Measurements from ENCODE around the gene SLC9A9.

The SLC9A9 gene

DNA sequence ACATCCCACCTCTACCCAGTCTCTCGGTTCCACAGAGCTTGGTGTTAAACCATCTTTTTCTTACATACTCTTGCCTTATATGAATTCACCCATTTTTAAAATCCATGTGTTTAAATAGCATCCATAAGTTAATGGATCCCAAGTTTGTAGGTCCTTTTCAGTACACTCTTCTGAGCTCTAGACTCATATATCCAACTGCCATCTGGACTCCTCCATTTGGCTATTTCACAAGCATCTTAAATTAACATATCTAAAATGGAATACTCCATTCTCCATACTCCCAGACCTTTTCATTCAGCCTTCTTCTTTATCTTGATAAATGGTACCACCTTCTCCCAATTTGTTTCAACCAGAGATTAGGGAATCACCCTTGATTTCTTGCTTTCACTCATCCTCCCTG lies 615.3 kb downstream of the SLC9A9 start:
- no peak for DNase-seq

DNA sequence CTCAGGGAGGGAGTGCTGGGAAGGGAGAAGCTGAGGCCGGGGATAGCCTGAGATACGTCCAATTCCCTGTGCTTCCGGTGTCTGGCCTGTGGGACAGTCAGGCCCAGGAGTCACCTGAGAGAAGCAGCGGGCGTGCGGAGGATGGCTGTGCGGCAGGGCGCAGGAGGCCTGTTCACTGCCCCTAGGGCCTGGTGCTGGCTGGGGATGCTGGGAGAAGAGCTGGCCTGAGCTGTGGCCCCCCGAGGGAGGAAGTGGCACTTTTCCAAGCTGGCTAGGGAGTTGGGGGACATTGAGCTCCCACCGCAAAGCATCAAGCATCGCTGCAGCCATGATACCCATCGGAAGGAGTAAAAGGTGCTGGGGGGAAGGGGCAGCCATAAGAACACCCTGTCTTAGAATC lies 619.9 kb downstream of the SLC9A9 start:
- no peak for DNase-seq

DNA sequence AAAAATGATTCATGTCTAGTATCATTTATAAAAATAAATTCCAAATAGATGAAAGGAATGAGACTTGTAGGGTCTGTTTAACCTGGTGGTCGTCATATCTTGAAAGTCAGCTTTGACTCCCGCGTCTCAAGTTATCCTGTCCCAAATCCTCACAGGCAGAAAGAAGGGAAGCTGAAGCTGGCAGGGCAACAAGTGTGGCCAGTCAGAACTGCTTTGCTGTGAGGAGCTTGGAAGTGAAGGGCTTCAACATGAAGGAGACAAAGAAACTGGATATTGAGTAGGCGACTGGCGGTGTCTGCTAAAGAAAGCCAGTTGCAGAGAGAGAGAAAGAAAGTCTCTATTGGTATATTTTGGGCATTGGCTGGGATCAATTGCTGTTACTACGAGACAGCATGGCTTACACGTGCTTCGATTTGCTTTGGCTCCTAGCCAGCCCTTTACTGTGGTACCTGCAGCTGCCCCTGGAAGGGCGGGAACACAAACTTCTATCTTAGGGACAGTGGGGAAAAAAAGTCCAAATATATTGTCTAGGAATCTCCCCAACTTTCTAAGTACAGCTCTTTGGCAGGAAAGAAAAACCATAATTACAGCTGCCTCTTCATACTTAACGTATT lies 621.5 kb downstream of the SLC9A9 start:
- no peak for DNase-seq

DNA sequence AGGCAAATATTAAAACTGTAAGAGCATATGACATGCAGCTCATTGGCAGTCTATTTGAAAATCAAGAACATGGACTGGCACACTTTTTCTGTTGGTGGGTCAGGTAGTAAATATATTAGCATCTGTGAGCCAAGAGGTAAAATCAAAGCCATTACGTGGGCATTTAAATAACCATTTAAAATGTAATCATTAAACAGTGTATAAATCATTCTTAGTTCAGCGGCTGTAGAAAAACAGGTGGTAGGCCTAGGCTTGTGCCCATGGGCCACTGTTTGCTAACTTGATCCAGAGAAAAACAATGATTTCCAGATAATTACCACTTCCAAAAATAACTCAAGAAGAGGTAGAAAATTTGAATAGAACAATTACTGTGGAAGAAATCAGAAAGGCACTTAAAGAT lies 623.6 kb downstream of the SLC9A9 start:
- no peak for DNase-seq

DNA sequence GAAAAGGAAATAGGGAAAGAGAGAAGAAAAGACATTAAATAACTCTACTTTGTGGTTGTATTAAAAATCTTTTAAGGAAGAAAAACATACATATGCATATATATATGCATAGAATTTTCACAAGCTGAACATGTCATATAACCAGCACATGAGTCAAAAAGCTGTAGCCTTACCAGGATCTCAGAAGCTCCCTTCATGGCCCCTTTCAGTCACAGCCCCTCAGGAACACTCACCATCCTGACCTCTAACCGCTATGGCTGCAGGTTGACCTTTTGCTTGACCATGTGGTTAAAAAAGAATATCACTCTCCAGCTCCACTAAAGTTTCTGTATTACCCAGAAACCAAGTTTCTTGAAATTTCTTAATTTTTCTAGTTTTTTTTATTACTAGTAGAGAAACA lies 625.3 kb downstream of the SLC9A9 start:
- DNase-seq: no peak

DNA sequence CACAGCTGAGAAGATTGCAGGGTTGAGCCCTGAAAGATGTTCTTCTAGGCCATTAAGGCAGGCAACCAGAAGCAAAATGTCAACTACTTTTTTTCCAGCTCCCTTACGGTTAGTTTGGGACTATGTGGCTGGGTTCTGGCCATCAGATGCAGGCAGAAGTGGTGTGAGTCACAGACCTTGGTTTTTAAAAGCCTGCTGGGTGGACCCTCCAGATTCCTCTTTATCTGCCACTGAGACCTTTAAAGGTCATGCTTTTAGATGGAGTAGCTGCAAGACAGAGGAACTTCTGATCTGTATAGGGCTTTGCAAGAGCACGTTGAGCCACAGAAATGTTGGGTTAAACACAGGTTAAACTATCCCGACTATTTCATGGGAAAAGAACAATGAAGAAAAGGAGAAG lies 625.8 kb downstream of the SLC9A9 start:
- DNase-seq: no peak

DNA sequence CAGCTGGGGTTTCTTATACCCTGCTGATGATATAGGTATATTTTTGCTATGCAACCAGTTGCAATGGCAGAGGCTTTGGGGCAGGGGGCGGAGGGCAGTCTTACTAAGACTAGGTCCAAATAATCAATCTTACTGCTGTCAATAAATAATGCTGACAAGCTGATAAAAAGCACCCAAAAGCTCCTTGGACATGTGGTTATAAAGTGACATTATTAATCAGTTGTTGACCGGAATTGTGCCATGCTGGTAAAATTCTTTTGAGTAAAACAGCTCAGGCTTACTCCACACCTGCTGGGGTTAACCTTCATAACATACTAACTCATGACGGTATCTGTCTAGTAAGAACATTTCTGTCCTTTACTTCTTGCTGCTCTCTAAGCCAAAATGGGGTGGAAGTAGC lies 626.8 kb downstream of the SLC9A9 start:
- DNase-seq: no peak

DNA sequence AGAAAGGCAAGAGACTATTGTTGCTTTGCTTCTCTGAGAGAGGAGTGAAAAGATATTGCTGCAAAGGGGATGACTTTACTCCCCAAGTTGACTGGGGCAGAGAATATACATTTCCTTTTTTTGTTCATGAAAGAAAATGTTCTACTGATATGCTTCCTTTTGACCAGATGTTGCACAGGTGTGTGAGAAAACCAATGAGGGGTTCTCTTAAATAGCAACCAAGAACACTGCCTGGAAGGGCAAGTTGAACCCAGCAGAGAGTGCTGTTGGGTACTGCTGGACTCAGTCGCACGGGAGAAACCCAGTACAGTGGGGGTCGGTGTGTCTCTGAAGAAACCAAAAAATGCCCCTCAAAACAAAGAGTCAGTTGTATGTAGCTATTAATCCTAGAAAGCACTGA lies 627.5 kb downstream of the SLC9A9 start:
- DNase-seq: no peak

DNA sequence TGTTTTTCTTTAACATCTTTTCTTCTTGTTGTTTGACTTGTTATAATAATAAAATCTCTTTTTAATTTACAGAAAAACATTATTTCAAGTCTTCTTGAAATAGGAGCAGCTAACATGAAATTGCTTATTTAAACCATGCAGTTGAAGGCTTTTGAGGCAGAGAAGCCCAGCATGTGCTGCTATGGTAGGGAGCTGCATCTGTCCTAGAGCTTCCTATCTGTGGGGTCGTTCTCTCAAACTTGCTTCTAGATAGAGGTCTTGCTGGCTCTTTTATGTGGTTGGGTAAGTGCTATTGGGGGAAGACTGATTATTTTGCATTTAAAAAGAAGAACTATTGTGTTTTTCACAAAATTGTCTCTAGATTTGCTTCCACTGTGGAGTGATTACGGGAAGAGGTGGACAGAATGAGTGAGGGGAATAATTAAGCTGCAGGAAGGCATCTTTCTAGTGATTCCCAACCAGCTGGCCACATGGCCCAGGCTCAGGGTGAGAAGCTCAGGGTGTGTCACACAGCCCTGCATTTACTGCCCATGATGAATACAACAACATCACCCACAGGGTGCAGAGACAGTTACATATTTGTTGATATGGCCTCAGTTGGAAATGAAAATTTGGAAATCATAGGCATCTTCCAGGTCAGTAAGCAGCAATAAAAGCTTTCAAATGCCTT lies 630.0 kb downstream of the SLC9A9 start:
- DNase-seq: no peak

DNA sequence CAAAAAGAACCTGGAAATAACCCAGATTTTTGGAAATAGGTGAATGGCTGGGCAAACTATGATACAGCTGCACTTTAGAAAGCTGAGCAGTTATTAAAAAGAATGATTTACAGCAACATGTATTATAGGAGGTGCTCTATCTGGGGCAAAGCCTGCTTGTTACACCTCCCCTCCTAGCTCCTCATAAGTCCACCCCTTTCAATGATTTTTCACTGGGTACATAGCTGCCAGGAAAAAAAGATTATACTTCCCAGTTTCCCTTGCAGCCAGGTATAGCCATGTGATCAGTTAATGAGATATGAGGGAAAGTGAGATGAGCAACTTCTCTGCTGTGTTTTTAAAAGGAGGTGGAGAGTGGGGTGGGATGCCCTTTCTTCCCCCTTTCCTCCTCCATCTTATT lies 631.0 kb downstream of the SLC9A9 start:
- no peak for DNase-seq

DNA sequence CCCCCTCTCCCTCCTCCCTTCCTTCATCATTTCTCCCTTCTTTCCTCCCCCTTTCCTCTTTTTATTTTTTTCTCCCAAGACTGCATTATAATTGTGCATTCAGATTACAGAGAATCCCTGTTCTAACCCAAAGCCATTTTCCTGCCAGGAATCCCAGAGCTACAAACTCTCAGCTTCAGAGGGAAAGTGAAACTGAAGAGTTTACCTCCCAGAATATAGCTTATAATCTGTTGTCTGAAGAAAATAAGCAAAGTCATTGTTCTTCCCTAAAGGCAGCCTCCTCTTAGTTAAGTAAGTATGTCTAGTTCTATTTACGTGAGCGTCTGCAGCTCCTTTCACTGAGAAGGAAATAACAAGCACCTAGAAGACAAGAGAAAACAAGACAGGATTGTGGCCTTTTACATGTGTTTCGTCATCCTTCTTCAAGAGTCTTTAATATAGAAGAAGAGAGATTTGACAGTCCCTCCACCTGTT lies 631.5 kb downstream of the SLC9A9 start:
- no peak for DNase-seq

All from right forelimb (tissue), 1 donor.